ENCODE results near the gene BPIFB2.

BPIFB2 gene

DNA sequence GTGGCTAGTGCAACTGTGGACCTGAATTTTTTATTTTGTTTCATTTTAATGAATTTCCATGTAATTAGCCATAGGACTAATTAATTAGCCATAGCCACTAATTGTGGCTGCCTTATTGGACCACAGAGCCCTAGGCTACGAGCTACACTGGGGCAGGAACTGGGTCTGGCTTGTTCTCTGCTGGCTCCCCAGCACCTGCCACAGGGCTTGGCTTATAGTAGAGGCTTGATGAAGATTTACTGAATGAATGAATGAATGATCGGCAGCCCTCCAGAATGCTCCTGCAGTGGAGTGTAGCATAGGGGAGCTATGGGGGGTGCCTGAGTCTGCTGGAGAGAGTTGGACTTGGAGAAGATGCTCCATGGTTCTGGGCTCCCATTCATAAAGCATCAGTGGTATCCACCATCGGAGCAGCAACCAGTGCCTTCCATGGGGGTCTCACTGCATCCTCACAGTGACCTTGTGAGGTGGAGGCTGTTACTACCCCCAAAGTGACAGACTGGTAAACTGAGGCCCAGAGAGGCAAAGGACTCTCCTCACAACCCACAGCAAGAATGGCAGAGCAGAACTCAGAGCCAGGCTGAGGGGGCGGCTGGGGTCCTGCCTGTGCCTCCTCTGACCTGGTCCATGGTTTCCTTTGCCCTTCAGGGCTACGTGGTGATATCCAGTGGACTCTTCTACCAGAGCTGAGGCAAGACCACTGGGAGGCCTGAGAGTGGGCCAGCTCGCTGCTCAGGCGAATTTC is 15.4 kb downstream of the BPIFB2 start:
- no peak for DNase-seq (ENCODE audit: low read depth)

DNA sequence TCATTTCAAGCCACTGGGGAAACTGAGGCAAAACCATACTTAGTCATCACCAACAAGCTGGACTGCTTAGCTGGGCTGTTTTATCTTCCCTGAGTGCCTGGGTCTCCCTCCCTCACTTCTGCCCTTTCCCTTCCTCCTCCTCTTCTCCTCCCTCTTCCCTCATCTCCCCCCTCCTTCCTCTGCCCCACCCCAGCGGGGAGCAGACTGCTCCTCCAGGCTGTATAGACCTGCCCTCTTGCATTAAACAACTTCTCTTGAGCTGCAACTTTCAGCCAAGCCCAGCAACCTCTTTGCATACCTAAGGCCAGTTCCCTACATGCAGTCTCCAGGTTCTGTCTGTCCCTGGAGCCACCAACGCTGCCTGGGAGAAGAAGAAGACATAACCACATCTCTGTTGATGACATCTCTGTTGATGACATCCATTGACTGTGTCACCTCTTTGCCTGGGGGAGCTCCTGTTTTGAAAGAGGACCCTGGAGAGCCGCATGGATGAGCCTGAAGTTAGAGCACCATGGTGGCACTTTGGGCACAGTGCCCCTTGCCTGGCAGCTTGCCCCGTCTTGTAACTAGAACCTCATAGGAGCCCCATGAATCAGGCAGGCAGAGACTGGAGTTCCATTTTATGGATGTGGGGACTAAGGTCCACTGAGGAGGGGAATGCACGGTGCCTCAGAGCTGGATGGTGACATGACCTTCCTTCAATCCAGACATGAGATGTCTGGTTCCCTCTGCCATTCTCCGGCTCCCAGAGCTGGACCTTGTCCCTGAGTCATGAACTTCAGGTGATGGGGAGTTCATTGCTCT is 16.1 kb downstream of the BPIFB2 start:
- no peak for DNase-seq (ENCODE audit: low read depth)

DNA sequence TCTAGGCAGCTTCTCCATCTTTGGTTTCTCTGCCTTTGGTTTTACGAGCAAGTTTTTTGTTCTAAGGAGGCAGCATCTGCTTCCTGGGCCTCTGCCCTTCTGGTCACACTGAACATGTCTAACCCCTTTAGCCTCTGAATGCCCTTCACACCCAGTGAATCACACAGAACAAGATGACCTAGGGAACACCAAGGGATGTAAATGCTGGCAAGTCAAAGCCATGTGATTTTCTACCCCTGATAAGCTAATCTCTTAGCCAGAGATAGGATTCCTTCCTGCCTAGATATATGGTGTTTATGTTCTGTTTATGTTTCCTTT is 16.7 kb downstream of the BPIFB2 start:
- no peak for DNase-seq (ENCODE audit: low read depth)

DNA sequence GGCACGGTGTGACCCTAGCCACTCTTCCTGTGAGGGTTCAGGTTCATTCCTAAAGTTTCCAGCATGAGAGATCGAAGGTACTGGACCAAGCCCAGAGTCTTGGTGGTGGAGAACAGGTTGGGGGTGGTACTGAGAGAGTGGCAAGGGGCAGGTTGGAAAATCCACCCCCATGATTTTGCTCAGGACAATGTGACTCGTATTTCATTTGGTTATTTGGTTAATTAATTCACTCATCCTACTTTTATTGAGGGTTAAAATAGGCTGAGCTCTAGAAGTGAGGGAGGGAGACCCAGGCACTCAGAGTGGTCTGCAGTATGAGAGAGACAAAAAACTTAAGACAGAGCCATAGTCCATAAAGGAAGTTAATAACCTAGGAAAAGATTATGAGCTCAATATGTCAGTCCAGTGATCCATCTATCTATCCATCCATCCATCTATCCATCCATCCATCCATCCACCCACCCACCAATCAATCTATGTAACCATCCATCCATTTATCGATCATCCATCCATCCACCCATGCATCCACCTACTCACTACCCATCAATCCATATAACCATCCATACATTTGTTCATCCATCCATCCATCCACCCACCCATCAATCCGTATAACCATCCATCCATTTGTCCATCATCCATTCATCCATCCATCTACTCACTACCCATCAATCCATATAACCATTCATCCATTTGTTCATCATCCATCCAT is 17.3 kb downstream of the BPIFB2 start:
- no peak for DNase-seq (ENCODE audit: low read depth)

DNA sequence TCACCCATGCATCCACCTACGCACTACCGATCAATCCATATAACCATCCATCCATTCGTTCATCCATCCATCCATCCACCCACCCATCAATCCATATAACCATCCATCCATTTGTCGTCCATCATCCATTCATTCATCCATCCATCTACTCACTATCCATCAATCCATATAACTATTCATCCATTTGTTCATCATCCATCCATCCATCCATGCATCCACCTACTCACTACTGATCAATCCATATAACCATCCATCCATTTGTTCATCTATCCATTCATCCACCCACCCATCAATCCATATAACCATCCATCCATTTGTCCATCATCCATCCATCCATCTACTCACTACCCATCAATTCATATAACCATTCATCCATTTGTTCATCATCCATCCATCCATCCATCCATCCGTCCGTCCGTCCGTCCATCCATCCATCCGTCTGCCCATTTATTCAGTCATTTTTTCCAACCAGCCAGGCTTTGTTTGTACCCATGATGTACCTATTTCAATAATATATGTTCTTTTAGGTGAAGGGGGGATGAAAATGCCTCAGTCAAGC is 17.9 kb downstream of the BPIFB2 start:
- no peak for DNase-seq (ENCODE audit: low read depth)

DNA sequence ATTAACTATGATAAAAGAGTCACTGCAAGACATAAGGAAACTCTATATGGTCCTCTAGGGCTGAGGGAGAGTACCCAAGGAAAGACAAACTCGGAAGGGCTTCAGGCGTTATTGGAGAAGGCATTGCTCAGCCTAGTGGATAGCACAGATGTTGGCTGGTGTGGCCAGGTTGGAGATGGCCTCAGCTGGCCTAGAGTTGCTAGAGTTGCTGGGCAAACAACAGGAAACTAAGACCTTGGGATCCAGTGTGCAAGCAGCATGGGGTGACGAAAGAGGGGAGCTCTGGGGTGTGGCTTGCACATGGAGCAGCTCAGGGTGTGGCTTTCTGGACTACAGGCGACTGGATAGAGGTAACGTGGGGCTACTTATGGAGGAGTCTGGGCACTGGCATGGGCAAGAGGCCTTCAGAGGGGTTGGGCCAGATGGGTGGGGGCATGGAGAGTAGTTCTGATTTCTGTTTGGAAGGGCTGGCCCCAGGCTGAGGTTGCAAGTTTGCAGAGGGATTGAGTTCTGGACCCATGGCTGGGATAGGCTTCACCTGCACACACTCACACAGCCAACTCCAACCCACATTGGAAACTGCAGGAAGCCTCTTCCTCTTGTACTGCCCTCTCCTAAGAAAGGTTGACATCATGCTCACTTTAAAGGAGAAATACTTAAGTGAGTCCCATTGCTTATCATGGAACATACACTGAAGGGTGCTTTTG is 18.7 kb downstream of the BPIFB2 start:
- DNase-seq (ENCODE audit: low read depth): no peak

DNA sequence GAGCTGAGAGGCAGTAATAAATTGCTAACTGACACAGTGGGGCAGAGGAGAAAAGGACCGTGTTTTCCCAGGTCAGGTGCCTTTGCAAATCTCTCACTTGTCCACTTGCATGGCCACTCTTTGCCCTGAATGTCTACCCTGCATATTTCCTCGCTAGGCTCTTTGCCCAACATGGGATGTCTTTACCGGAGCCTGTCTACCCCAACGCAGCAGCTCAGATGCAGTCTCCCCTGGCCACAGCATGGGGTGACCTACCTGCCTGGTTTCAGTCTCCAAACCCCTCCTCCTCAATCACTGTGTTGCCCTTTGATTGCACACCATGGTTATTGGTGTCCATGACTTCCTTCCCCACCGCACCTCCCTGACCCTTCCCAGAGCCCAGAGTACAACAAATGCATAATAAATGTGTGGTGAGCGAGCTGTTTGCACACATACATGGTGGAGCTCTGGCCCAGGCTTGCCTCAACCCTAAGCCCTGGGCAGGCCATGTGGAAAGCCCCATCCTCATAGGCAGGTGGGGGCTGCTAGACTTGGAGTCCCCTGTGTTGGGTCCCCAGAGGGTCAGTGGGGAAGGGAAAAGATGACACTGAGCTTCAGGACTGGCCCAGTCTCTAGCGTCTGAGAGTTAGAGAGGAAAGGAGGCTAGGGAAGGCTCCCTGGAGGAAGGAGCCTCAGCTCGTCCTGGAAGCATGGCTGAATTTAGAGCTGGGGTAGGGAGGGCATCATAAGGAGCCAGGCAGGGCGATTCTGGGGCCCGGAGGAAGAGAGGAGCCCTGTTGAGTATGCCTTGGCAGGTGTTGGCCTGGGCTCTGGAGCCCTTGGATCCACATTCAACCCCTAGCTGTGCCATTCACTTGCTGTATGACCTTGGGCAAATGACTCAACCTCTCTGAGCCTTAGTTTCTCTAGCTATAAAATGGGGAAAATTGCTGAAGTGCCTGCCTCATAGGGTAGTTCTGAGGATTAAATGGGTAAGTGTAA is 19.6 kb downstream of the BPIFB2 start:
- no peak for DNase-seq (ENCODE audit: low read depth)

DNA sequence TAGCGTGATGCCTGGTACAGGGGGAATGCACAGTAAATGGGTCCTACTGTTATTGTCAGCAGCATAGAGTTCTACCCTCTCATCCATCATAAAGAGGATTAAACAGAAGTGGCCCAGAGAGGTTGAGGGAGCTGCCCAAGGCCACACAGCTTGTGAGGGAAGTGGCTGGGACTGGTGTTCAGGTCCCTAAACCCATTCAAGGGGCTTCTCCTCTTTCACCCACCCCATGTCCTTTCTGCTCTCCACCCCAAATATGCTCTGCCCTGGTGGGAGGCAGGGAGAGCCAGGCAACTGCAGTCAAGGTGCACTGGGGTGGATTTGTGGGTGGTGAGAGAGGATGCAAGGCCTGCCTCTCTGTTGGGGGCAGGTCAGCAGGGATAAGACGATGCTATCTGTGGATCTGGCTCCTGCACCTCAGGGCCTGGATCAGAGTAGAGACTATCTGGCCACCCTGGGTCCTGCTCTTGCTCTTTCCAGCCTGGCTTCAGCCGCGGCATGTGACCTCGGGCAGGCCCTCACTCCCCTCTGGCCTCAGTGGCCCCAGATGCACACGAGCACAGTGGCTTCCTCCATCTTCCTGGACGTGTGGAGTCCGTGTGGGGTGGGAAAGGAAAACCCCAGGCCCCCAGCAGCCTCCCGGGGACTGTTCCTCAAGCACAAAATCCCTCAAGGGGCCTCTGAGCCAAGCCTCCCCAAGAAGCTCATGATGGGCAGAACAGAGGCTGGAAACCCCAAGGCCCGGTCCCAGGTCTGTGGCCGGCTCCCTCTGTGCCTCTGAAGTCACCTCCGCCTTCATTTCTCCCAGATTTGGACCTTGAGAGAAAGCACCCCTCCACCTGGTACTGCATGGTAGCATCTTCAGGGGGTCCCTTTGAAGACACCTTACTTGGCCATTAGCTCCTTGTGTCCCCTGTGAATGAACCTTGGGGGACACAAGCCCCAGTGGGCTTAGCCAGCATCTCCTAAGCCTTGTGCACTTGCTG is 20.6 kb downstream of the BPIFB2 start:
- DNase-seq (ENCODE audit: low read depth): no peak

DNA sequence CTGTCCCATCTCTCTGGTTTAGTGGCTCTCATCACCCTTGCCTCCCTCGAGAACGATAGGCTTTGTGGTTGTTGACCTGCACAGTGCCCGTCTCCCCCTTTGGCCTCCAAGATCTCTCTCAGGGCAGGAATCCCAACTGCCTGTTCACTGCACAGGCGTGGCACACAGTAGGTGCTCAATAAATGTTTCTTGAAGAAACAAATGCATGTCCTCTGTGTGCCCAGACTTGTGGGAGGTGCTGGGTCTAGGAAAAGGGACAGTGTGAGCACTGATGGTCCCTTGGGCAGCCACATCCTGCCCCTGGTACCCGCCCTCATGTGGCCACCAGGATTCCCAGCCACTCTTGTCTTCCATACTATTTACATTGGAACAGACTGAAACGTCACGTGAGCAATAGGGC is 21.4 kb downstream of the BPIFB2 start:
- DNase-seq (ENCODE audit: low read depth): no peak

DNA sequence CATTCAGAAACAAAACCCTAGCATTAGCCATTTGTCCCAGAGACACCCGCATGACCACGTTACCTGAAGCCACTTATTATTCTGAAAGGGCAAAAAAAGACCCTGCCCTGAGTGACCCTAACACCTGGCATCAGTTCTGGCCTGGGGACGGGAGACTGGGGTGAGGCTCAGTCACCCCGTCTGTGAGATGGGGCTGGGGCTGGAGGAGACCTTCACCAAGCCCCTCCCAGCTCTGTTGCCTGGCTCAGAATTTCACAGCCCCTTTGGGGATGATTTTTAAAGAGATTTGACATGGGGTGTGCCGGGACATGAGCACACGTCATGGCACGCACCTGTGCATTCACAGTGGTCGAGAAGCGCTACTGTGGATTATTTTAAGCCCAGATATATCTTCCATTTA is 22.6 kb downstream of the BPIFB2 start:
- no peak for DNase-seq (ENCODE audit: low read depth)

DNA sequence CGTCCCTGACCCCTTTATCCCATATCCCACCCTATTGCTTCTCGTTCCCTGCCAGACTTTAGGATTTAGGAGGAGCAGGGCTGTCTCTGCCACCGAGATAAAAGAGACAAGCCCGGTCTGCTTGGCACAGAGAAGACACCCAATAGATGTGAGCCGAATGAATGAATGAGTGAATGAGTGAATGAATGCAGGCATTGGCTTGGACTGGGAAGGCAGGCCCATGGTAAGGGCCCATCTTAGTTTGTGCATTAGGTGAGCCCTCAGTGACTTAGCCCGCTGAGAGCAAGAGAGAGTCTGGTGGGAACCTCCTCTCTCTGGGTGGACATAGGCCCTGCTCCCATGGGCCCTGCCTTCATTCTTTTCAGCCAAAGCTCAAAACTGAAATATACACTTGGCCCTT is 23.1 kb downstream of the BPIFB2 start:
- no peak for DNase-seq (ENCODE audit: low read depth)

DNA sequence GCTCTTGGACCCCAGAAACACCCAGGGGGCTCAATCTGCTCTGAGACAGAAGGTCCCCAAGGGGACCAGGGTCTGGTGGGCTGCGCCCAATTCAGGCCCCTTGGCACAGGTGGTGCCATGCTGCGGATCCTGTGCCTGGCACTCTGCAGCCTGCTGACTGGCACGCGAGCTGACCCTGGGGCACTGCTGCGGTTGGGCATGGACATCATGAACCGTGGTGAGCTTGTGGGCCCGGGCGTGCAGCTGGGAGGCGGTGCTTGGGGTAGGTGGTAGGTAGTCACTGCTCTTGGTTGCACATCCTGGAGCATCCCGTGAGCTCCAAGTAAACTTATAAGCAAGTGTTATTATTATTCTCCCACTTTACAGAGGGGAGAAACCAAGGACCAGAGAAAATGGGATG is 24.0 kb downstream of the BPIFB2 start, which contains the start of gene BPIFB6:
Gene BPIFB6 (plus strand): TSS at position 118 of the 400 bp plus-strand sequence. CDS start 0 bp downstream, at position 118.
- no peak for DNase-seq (ENCODE audit: low read depth)

DNA sequence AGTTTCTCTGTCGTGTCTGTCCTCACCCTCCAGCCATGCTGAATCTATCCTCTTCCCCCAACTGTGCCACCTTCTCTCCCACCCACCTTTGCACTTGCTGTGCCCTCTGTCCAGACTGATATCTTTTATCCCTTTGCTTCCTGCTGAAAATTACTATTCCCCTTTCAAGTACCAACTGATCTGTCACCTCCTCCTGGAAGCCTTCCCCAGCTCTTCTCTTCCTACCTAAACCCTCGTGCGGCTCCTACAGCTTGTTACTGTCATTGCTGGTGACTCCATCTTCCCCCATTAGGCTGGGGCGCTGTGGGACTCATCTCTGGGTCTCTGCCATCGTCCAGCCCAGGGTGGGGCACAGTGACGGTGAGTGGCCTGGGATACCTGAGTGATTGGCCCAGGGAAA is 25.1 kb downstream of the BPIFB2 start:
- no peak for DNase-seq (ENCODE audit: low read depth)

DNA sequence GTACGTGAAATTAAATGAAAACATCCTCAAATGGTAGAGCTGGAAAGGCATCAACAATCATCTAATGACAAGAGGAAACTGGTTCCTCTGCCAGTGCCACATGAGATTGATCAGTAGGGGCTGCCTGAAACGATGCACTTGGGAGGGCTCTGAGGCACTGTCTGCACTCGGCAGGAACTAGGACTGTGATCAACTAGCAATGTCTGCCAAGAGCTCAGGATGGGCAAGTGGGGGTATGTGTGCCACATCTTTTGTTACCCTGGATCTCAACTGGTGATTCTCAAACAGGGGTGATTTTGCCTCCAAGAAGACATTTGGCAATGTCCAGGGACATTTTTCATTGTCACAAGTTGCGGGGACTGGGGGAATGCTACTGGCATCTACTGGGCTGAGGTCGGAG is 25.9 kb downstream of the BPIFB2 start:
- DNase-seq (ENCODE audit: low read depth): no peak

DNA sequence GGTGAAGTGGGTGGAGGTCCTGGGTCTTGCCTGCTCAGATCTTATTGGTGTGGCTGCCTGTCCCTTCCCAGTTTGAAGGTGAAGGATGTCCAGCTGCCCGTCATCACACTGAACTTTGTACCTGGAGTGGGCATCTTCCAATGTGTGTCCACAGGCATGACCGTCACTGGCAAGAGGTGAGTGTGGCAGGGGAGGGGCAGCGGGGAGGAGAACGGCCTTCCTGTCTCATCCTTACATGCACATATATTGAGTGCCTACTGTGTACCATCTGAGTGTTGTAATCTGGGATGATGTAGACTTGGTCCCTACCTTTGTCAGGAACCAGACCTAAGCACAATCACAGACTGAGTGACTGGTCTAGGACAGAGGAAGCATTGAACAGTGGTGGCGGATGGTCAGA is 26.6 kb downstream of the BPIFB2 start:
- DNase-seq (ENCODE audit: low read depth): no peak

DNA sequence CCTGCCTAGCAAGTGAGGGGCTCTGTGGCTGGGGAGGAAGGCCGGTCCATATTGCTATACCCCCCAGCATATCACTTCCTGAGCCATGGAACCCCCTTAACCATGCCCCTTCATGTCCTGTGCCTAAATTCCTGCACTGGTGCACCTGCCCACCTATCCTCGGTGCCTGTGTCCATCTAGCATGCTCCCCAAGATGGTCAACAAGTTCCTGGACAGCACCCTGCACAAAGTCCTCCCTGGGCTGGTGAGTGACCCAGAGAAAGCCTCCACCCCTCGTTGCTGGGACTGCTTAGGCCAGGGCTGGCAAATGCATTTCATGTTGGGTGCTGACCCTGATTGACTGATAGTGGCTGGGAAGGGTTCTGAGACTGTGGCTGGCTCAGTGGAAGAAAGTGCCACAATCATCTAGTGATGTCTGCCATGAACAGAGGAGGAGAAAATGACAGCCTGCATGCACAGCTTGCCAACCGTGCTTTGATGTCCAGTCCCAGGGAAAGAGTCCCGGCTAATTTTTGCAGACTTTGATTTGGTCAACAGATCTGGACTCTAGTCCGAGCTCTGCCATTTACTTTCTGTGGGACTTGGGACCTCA is 27.5 kb downstream of the BPIFB2 start:
- no peak for DNase-seq (ENCODE audit: low read depth)

DNA sequence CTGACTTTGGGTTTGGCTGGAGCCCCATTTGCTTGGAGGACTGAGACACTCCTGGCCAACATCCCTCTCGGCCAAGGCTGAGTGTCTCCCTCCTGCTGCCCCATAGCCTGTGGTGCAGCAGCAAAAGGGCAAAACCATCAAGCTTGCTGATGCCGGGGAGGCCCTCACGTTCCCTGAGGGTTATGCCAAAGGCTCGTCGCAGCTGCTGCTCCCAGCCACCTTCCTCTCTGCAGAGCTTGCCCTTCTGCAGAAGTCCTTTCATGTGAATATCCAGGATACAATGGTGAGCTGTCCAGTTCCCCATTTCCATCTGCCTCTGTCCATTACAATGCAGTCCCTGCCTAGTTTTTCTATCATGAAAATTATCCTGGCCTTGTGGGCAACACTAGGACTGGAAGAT is 30.0 kb downstream of the BPIFB2 start:
- no peak for DNase-seq (ENCODE audit: low read depth)

DNA sequence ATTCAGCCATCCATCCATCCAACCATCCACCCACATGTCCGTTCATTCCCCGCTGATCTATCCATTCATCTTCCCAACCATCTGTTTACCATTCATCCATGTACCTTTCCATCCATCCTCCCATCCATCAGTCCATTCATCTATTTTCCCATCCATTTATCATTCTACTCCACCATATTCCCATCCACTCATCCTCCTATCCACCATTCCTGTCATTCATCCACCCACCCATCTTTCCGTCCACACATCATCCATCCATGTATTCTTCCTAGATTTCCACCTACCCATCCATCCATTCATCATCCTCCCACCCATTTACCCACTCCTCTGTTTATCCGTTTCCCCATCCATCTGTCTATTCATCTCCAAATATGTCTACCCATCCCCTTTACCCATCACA is 30.7 kb downstream of the BPIFB2 start:
- DNase-seq (ENCODE audit: low read depth): no peak

DNA sequence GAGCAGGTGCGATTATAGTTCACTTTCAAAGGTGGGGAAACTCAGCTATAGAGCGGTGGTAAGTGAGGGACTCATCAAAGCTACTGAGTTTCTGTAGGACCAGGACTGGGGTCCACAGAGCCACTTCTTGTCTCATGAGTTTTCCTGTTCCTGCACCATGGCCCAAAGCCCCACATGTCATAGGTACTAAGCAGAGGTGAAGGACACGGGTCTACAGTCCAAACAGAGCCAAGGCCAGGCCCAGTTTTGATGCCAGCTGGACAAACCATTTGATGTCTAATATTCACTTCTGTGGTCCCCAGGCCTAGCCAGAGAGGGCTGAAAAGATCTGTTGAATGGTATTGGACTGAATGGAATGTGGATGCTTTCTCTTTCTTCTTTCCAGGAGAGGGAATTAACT is 34.9 kb downstream of the BPIFB2 start:
- DNase-seq (ENCODE audit: low read depth): no peak
